NCI-H1436 (cell line): Measurements from ENCODE around the gene LIPT1.
"Not testable (repeated sequence)": the region's sequence is repeated elsewhere in the genome, so short reads cannot be mapped to it uniquely, and the experiment has no call there.

Source experiments
- DNase-seq: peaks from one replicate; lab custom pipeline; 2025; lab: John Stamatoyannopoulos, UW

The LIPT1 gene

GRCh38 chr2:99171377-99172140 lies 16.8 kb downstream of the LIPT1 start:
- no peak for DNase-seq

GRCh38 chr2:99180755-99181623 lies 26.2 kb downstream of the LIPT1 start, which contains the start of the genes MITD1 and MRPL30:
MITD1 (minus strand) TSS chr2:99181058; CDS start chr2:99180981, 77 bp downstream.
MRPL30 (plus strand) TSS chr2:99181184; CDS start chr2:99186204, 5,020 bp downstream.
- peak; percentile 91 for DNase-seq

DNA sequence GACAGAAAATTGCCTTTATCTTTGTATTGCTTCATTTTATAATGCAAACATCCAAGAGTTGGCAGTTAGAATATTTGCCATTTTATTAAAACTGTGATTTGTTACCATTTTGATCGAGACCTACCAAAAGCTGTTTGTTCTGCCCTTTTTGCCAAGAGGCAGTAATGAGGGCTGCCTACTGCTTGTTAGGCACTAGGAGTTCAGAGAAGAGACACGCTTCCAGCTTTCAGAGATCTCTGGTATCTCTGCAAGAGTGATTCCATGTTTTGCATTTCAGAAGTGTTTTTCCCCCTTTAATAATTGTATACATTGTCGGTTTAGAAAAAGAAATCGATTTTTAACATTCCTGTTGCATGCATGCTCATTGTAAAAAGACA lies 26.8 kb downstream of the LIPT1 start:
- no peak for DNase-seq

DNA sequence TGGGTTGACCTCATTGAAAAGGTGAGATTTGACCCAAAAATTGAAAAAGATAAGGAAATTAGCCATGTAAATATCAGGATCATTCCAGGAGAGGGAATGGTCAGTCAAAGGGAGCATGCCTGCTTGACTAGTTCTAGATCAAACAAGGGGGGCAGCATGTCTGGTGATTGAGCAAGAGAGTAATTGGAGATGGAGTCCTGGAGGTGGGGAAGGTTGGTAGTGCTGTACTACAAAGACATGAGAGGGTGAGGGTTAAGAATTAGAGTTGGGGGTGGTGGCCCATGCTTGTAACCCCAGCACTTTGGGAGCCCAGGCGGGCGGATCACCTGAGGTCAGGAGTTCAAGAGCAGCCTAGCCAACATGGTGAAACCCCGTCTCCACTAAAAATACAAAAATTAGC lies 28.3 kb downstream of the LIPT1 start:
- no peak for DNase-seq

DNA sequence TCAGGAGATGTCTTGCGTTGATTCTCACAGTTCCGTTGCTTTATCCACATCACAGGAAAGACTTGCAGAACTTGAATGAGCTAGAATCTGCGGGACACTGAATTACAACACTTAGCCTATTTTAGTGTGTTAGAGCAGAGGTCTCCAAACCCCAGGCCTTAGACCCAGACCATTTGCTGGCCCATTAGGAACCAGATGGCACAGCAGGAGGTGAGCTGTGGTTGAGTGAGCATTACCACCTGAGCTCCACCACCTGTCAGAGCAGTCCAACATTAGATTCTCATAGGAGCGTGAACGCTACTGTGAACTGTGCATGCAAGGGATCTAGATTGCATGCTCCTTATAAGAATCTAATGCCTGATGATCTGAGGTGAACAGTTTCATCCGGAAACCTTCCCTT lies 30.0 kb downstream of the LIPT1 start:
- no peak for DNase-seq

GRCh38 chr2:99187011-99187410 lies 32.2 kb downstream of the LIPT1 start:
- no peak for DNase-seq

DNA sequence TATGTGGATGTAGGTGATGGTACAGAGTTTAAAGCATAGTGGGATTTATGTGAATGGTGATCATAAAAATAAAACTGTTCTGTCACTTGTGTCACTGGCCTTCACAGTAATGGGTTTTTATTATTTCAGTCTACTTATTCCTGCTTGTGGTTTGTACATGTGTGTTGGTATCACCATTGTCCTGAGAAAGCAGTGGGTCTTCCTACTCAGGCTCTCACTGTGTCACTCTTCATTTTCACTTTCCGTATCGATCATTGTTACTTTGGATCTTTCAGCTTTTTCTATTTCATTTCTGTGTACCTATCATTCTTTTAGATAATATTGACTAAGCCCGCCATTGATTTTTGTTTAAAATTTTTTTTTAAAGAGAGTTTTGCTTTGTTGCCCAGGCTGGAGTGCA lies 33.6 kb downstream of the LIPT1 start:
- no peak for DNase-seq

GRCh38 chr2:99190548-99190947 lies 35.8 kb downstream of the LIPT1 start:
- DNase-seq = no peak

DNA sequence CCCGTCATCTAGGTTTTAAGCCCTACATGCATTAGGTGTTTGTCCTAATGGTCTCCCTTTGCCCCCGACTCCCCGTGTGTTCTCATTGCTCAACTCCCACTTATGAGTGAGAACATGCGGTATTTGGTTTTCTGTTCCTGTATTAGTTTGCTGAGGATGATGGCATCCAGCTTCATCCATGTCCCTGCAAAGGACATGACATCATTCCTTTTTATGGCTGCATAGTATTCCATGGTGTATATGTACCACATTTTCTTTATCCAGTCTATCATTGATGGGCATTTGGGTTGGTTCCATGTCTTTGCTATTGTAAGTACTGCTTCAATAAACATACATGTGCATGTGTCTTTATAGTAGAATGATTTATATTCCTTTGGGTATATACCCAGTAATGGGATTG lies 37.6 kb downstream of the LIPT1 start:
- DNase-seq = not testable (repeated sequence)

DNA sequence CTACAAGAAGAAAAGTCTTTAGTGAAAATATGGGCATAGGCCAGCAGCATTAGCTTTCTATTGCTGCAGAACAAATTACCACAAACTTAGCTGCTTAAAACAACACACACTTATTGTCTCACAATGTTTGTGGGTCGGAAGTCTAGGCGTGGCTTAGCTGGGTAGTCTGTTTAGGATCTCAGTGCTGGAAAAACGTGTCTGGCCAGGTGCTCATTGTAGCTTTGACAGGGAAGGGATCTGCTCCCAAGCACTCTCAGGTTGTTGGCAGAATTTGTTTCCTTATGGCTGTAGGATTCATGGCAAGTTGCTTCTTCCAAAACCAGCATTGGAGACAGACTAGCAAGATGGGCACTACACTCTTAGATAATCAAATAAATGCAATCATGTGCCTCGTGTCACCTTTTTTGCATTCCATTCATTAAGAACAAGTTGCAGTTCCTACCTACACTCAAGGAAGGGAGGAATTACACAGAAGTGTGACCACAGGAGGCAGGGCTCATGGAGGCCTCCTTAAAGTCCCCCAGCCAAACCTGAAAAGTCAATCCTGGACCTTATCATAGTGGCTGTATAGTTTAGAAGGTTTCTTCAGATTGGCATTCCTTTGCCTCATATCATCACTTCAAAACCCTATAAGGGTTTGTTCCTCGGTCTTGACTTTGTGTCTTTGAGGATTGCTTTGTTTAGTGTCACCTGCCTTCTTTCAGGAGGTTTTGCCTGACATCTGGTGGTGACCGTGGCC lies 43.5 kb downstream of the LIPT1 start:
- DNase-seq = no peak

GRCh38 chr2:99200076-99200800 lies 45.5 kb downstream of the LIPT1 start:
- no peak for DNase-seq

DNA sequence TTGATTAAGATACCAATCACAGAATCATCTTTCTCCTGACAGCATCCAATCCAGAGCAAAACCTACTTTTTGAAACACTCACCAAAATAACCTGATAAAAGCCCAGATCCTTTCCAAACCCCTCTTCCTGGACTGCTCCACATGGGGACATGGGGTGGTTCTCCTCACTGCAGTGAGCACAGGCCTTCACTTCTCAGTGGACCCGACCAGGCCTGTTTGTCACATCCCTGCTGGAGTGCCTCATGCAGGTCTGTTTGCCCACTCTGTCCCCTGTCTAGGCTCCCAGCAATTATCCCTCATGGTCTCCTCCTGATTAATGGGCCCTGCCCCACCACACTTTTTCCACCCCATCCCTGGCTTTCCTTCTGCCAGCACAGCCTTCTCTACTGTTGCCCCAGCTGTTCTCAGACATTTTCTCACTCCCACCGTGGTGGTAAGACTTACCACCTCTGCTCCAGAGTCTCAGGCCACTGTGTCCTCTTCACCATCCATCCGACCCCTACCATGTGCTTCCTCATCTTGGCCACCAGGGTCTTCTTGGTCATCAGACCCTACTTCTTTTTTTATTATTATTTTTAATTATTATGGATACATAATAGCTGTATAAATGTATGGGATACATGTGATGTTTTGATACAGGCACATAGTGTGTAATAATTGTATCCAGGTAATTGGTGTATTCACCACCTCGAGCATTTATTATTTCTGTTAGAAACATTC lies 47.4 kb downstream of the LIPT1 start:
- DNase-seq = no peak

GRCh38 chr2:99205491-99205890 lies 50.7 kb downstream of the LIPT1 start:
- no peak for DNase-seq
